ENCODE measurements around the gene ARHGEF4. TPM values are rescaled to one million over a fixed set of nuclear protein-coding genes. Genes with fewer than 3 reads are reported as not detected.

The ARHGEF4 gene
- total RNA-seq, 1 experiment from 2014 or later: 26.6 TPM

DNA sequence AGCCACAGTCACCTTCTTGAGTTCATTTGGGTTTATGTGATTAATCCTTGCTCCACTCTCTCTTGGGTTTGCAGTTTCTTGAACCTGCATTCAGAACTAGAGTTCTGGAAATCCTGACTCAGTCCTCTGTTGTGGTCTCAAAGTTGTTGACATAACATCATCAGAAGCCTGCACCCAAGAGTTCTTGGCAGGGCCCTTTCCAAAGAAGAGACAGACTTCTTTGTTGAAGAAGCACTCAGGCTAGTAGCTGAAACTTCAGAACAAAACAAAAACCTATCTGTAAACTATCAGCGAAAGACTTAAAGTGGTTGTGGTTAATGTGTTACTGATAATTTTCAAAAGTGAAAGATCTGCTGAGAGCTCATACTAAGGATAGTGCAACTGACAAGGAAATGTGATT, 135.7 kb downstream of the ARHGEF4 start:
- POLR2A ChIA-PET: no interaction called here

More for the DNA sequence above, 135.7 kb downstream of the ARHGEF4 start:
- H3K9ac ChIP-seq (ENCODE audit: low read length): no peak overlapping the region
- TF ChIP-seq, protein P1, sequence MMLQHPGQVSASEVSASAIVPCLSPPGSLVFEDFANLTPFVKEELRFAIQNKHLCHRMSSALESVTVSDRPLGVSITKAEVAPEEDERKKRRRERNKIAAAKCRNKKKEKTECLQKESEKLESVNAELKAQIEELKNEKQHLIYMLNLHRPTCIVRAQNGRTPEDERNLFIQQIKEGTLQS (IDR thresholded peaks at IDR 0.05): no peak
- TF ChIP-seq SP1 (IDR thresholded peaks at IDR 0.05; ENCODE audit: low read depth) (peak; percentile 54), EGR1 (IDR thresholded peaks at IDR 0.05; ENCODE audit: low read depth) (no peak), SRF (IDR thresholded peaks at IDR 0.05; ENCODE audit: low read depth) (no peak), POLR2A (IDR thresholded peaks at IDR 0.05; ENCODE audit: borderline replicate concordance, extremely low read depth, insufficient read depth, insufficient read length) (no peak), FOSL1 (IDR thresholded peaks at IDR 0.05; ENCODE audit: low read depth) (peak; percentile 65), CEBPB (IDR thresholded peaks at IDR 0.05; ENCODE audit: low read depth) (peak; percentile 63; the same call in 1 of the 2 replicates), RAD21 (IDR thresholded peaks at IDR 0.05; ENCODE audit: low read depth) (0 out of 2 replicates have a peak, but pooled peaks have one; percentile 0), TCF7L2 (IDR thresholded peaks at IDR 0.05; ENCODE audit: borderline replicate concordance, extremely low read depth, insufficient read depth, insufficient read length) (no peak), EZH2 (IDR thresholded peaks at IDR 0.05) (no peak), ELF1 (IDR thresholded peaks at IDR 0.05; ENCODE audit: borderline replicate concordance, low read depth) (no peak), ZFX (IDR thresholded peaks at IDR 0.05) (no peak), POLR2AphosphoS5 (IDR thresholded peaks at IDR 0.05; ENCODE audit: low read depth, low read length) (0 out of 2 replicates have a peak, but pooled peaks have one; percentile 16), JUND (IDR thresholded peaks at IDR 0.05) (peak; percentile 80), EZH2phosphoT487 (IDR thresholded peaks at IDR 0.05; ENCODE audit: borderline replicate concordance) (no peak), ZNF274 (IDR thresholded peaks at IDR 0.05; ENCODE audit: low read depth, low read length) (no peak), CBX3 (IDR thresholded peaks at IDR 0.05; ENCODE audit: low read depth) (peak; percentile 32; the same call in 1 of the 2 replicates), SIN3A (IDR thresholded peaks at IDR 0.05; ENCODE audit: low read depth) (0 out of 2 replicates have a peak, but pooled peaks have one; percentile 27), YY1 (IDR thresholded peaks at IDR 0.05; ENCODE audit: extremely low read depth, insufficient replicate concordance, low read depth, low read length) (no peak)
- TF ChIP-seq, protein P2, sequence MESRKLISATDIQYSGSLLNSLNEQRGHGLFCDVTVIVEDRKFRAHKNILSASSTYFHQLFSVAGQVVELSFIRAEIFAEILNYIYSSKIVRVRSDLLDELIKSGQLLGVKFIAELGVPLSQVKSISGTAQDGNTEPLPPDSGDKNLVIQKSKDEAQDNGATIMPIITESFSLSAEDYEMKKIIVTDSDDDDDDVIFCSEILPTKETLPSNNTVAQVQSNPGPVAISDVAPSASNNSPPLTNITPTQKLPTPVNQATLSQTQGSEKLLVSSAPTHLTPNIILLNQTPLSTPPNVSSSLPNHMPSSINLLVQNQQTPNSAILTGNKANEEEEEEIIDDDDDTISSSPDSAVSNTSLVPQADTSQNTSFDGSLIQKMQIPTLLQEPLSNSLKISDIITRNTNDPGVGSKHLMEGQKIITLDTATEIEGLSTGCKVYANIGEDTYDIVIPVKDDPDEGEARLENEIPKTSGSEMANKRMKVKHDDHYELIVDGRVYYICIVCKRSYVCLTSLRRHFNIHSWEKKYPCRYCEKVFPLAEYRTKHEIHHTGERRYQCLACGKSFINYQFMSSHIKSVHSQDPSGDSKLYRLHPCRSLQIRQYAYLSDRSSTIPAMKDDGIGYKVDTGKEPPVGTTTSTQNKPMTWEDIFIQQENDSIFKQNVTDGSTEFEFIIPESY (IDR thresholded peaks at IDR 0.05; ENCODE audit: extremely low read depth, insufficient replicate concordance, low read length): no peak
- TF ChIP-seq, protein P3, sequence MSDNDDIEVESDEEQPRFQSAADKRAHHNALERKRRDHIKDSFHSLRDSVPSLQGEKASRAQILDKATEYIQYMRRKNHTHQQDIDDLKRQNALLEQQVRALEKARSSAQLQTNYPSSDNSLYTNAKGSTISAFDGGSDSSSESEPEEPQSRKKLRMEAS (IDR thresholded peaks at IDR 0.05): no peak
- TF ChIP-seq, protein P4, sequence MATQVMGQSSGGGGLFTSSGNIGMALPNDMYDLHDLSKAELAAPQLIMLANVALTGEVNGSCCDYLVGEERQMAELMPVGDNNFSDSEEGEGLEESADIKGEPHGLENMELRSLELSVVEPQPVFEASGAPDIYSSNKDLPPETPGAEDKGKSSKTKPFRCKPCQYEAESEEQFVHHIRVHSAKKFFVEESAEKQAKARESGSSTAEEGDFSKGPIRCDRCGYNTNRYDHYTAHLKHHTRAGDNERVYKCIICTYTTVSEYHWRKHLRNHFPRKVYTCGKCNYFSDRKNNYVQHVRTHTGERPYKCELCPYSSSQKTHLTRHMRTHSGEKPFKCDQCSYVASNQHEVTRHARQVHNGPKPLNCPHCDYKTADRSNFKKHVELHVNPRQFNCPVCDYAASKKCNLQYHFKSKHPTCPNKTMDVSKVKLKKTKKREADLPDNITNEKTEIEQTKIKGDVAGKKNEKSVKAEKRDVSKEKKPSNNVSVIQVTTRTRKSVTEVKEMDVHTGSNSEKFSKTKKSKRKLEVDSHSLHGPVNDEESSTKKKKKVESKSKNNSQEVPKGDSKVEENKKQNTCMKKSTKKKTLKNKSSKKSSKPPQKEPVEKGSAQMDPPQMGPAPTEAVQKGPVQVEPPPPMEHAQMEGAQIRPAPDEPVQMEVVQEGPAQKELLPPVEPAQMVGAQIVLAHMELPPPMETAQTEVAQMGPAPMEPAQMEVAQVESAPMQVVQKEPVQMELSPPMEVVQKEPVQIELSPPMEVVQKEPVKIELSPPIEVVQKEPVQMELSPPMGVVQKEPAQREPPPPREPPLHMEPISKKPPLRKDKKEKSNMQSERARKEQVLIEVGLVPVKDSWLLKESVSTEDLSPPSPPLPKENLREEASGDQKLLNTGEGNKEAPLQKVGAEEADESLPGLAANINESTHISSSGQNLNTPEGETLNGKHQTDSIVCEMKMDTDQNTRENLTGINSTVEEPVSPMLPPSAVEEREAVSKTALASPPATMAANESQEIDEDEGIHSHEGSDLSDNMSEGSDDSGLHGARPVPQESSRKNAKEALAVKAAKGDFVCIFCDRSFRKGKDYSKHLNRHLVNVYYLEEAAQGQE (IDR thresholded peaks at IDR 0.05; ENCODE audit: low read depth): no peak
- H3K27me3 ChIP-seq (ENCODE audit: insufficient read depth, low read length): no peaks in the 10 kb centered on the region
- no peaks in the 10 kb centered on the region for H4K20me1 ChIP-seq (ENCODE audit: insufficient read depth)
- H3K4me1 ChIP-seq (ENCODE audit: control insufficient read depth in 1 of 2, insufficient read depth in 2 of 2, low read length in 2 of 2): peaks cover 4 to 13% of the 10 kb centered on the region in 2 experiments; a peak in 3 of 4 replicates
- H3K9me2 ChIP-seq (ENCODE audit: insufficient read depth): no peaks in the 10 kb centered on the region
- BruUV-seq (replicated peaks): no TSS peak
- 0 out of 2 replicates have a peak overlapping the region, but pooled peaks have one; percentile 28 for H3K27ac ChIP-seq (ENCODE audit: low read depth, low read length)
- RAD21 ChIA-PET (ENCODE audit: low non-redundant PET in 1 of 2, low total read pairs in 2 of 2, uncharacterized antibody in 2 of 2, unreplicated experiment in 2 of 2): no interaction called here
- H3K9me3 ChIP-seq (ENCODE audit: control insufficient read depth in 1 of 2, insufficient read depth in 1 of 2, low read depth in 1 of 2, low read length in 2 of 2): peaks cover 2 to 8% of the 10 kb centered on the region in 2 experiments; a peak in 2 of 4 replicates
- CTCF ChIA-PET: no interaction called here
- peak overlapping the region; percentile 23; the same call in 1 of the 2 replicates for H3K4me2 ChIP-seq (ENCODE audit: low read length)
- peak; percentile 73 for DNase-seq (ENCODE audit: low read depth, low spot score)
- no peak overlapping the region for H3K4me3 ChIP-seq (replicated peaks in 1 of 2; ENCODE audit: low read depth in 1 of 2, low read length in 2 of 2)
- peak; percentile 72 for ATAC-seq
- no peak overlapping the region for H2AFZ ChIP-seq (ENCODE audit: low read depth, low read length, poor library complexity, severe bottlenecking)
- no peaks in the 10 kb centered on the region for H3K79me2 ChIP-seq (ENCODE audit: insufficient read depth, low read length)
- H3K36me3 ChIP-seq (ENCODE audit: control insufficient read depth in 1 of 2, insufficient read depth in 2 of 2, low read length in 2 of 2): no peaks in the 10 kb centered on the region
- intact Hi-C loops (cut with micrococcal nuclease): no loop called here

Data from HCT116 (cell line).